HG03469 (cell line): ENCODE measurements around the gene SERGEF.

Source experiments
- ATAC-seq: cut with Tn5 transposase; IDR thresholded peaks from one replicate; pipeline ENCODE4 v1.9.1; 2021; ENCODE audit warnings: mild to moderate bottlenecking, moderate library complexity, moderate number of reproducible peaks; ENCODE audit not compliant: unreplicated experiment

Gene SERGEF

GRCh38 chr11:17822401-17822781 is 190.5 kb downstream of the SERGEF start:
- no peak for ATAC-seq

- no peak for ATAC-seq
Observed at GRCh38 chr11:17821648-17822400, 191.0 kb downstream of the SERGEF start.

- ATAC-seq, result no peak
Observed at GRCh38 chr11:17816232-17816931, 196.5 kb downstream of the SERGEF start.

- ATAC-seq, result no peak
Observed at GRCh38 chr11:17814546-17814945, 198.3 kb downstream of the SERGEF start.

- no peak for ATAC-seq
Observed at GRCh38 chr11:17813391-17814059, 199.3 kb downstream of the SERGEF start.

GRCh38 chr11:17812865-17813187 is 200.0 kb downstream of the SERGEF start:
- no peak for ATAC-seq

GRCh38 chr11:17812091-17812864 is 200.6 kb downstream of the SERGEF start:
- ATAC-seq, result no peak

GRCh38 chr11:17811352-17811751 is 201.5 kb downstream of the SERGEF start:
- ATAC-seq, result no peak

- ATAC-seq, result no peak
Observed at GRCh38 chr11:17810746-17811145, 202.1 kb downstream of the SERGEF start.

- ATAC-seq, result no peak
Observed at GRCh38 chr11:17810041-17810440, 202.8 kb downstream of the SERGEF start.

- ATAC-seq, result no peak
Observed at GRCh38 chr11:17807034-17807433, 205.8 kb downstream of the SERGEF start.

- ATAC-seq, result no peak
Observed at GRCh38 chr11:17805873-17806272, 207.0 kb downstream of the SERGEF start.

GRCh38 chr11:17805043-17805442 is 207.8 kb downstream of the SERGEF start:
- ATAC-seq, result no peak

GRCh38 chr11:17803754-17804334 is 209.0 kb downstream of the SERGEF start:
- no peak for ATAC-seq

- ATAC-seq, result no peak
Observed at GRCh38 chr11:17802491-17802890, 210.4 kb downstream of the SERGEF start.

- no peak for ATAC-seq
Observed at GRCh38 chr11:17801166-17801565, 211.7 kb downstream of the SERGEF start.

GRCh38 chr11:17799147-17799546 is 213.7 kb downstream of the SERGEF start:
- ATAC-seq, result no peak

GRCh38 chr11:17798716-17799115 is 214.1 kb downstream of the SERGEF start:
- ATAC-seq, result no peak

GRCh38 chr11:17798253-17798652 is 214.6 kb downstream of the SERGEF start:
- no peak for ATAC-seq

GRCh38 chr11:17796154-17796553 is 216.7 kb downstream of the SERGEF start:
- no peak for ATAC-seq

- ATAC-seq, result no peak
Observed at GRCh38 chr11:17794981-17795380, 217.9 kb downstream of the SERGEF start.
